ENCODE results near the gene PRELID3B.

Gene PRELID3B

GRCh38 chr20:59007665-59008511, 34.7 kb downstream of the PRELID3B start:
- DNase-seq: no peak

GRCh38 chr20:59006864-59007664, 35.5 kb downstream of the PRELID3B start, which contains the start of gene CTSZ:
Gene CTSZ (minus strand): TSS chr20:59007254. CDS start chr20:59007128, 126 bp downstream.
- no peak for DNase-seq

- DNase-seq: no peak
Measured at GRCh38 chr20:59006167-59006863, 36.3 kb downstream of the PRELID3B start.

- no peak for DNase-seq
Measured at GRCh38 chr20:59005523-59006166, 36.9 kb downstream of the PRELID3B start.

- DNase-seq: no peak
Measured at GRCh38 chr20:59004763-59005522, 37.6 kb downstream of the PRELID3B start.

GRCh38 chr20:59004493-59004762, 38.2 kb downstream of the PRELID3B start:
- no peak for DNase-seq

GRCh38 chr20:59003836-59004492, 38.6 kb downstream of the PRELID3B start:
- DNase-seq: no peak

GRCh38 chr20:59002874-59003399, 39.6 kb downstream of the PRELID3B start:
- no peak for DNase-seq

GRCh38 chr20:59002388-59002787, 40.2 kb downstream of the PRELID3B start:
- DNase-seq: no peak

- DNase-seq: no peak
Measured at GRCh38 chr20:59001449-59002171, 41.0 kb downstream of the PRELID3B start.

GRCh38 chr20:59001068-59001448, 41.5 kb downstream of the PRELID3B start:
- no peak for DNase-seq

- DNase-seq: no peak
Measured at GRCh38 chr20:59000326-59000725, 42.3 kb downstream of the PRELID3B start.

GRCh38 chr20:58998656-58999055, 43.9 kb downstream of the PRELID3B start:
- no peak for DNase-seq

- no peak for DNase-seq
Measured at GRCh38 chr20:58997141-58997770, 45.3 kb downstream of the PRELID3B start.

GRCh38 chr20:58996226-58996611, 46.4 kb downstream of the PRELID3B start:
- no peak for DNase-seq

- DNase-seq: no peak
Measured at GRCh38 chr20:58995461-58996225, 46.9 kb downstream of the PRELID3B start.

- no peak for DNase-seq
Measured at GRCh38 chr20:58994390-58995159, 48.0 kb downstream of the PRELID3B start.
